HCT116 (cell line): ENCODE results near the gene CCNL2.

Experiments
- CEBPB ChIP-seq: IDR thresholded peaks from 2 replicates; pipeline ENCODE4 v1.6.1; 2012; ENCODE audit warnings: low read depth
- ELF1 ChIP-seq: IDR thresholded peaks from 2 replicates; pipeline ENCODE4 v1.6.1; 2012; ENCODE audit warnings: low read depth, borderline replicate concordance
- EZH2 ChIP-seq: fragments of 200-600 bp; sonication (generic); IDR thresholded peaks from 2 replicates; pipeline ENCODE4 v1.6.1; 2017; ENCODE audit warnings: antibody characterized with exemption, mixed run types
- FOSL1 ChIP-seq: IDR thresholded peaks from 2 replicates; pipeline ENCODE4 v1.6.1; 2012; ENCODE audit warnings: low read depth
- POLR2A ChIP-seq: IDR thresholded peaks from 2 replicates; pipeline ENCODE4 v1.7.0; 2011; ENCODE audit warnings: borderline replicate concordance; ENCODE audit not compliant: insufficient read depth, insufficient read length; ENCODE audit errors: extremely low read depth
- POLR2AphosphoS5 ChIP-seq: IDR thresholded peaks from 2 replicates; pipeline ENCODE4 v1.6.1; 2011; ENCODE audit warnings: mild to moderate bottlenecking, low read depth, low read length, moderate library complexity
- TF ChIP-seq, protein P1 (sequence below), 3 experiments: fragments of 200-600 bp in 1 of 3; sonication (generic) in 1 of 3; IDR thresholded peaks in 2 of 3; conservative IDR thresholded peaks in 1 of 3; 2 replicates each; pipeline ENCODE4 v1.5.1; 2012 to 2017; ENCODE audit warnings: low read depth in 2 of 3, low read length in 2 of 3, antibody characterized with exemption in 1 of 3, borderline replicate concordance in 1 of 3, control low read depth in 1 of 3, mild to moderate bottlenecking in 1 of 3, mixed read lengths in 1 of 3, mixed run types in 1 of 3, moderate library complexity in 1 of 3; ENCODE audit not compliant: insufficient read depth in 1 of 3

DNA sequence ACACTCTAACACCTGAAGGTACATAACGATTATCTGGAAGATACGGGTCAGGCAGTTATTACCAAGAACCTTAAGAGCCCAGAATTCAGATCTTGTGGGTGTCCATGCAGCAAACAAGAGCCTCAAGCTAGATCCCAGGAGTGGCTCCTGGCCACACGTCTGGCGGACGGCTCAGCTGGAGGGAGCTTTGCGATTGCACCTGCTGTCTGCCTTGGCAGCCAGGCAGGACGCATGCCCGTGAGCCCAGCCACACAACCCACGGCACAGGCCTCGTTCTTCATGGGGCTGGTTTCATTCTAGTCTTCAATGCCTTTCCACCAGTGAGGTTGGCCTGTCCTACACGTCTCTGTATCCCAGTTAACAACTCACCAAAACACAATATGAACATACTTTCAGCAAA lies 5.7 kb downstream of the CCNL2 start:
- TF ChIP-seq FOSL1 (no peak), POLR2AphosphoS5 (no peak), POLR2A (no peak), ELF1 (no peak), CEBPB (no peak), EZH2 (no peak)
- TF ChIP-seq, protein P1, sequence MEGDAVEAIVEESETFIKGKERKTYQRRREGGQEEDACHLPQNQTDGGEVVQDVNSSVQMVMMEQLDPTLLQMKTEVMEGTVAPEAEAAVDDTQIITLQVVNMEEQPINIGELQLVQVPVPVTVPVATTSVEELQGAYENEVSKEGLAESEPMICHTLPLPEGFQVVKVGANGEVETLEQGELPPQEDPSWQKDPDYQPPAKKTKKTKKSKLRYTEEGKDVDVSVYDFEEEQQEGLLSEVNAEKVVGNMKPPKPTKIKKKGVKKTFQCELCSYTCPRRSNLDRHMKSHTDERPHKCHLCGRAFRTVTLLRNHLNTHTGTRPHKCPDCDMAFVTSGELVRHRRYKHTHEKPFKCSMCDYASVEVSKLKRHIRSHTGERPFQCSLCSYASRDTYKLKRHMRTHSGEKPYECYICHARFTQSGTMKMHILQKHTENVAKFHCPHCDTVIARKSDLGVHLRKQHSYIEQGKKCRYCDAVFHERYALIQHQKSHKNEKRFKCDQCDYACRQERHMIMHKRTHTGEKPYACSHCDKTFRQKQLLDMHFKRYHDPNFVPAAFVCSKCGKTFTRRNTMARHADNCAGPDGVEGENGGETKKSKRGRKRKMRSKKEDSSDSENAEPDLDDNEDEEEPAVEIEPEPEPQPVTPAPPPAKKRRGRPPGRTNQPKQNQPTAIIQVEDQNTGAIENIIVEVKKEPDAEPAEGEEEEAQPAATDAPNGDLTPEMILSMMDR (IDR thresholded peaks at IDR 0.05 in 2 of 3, conservative IDR thresholded peaks at IDR 0.05 in 1 of 3; ENCODE audit: borderline replicate concordance in 1 of 3, insufficient read depth in 1 of 3, low read depth in 2 of 3, low read length in 2 of 3) = no peak
